ENCODE results near the gene SLC66A2.
"Not testable (repeated sequence)": the region's sequence is repeated elsewhere in the genome, so short reads cannot be mapped to it uniquely, and the experiment has no call there.

Gene SLC66A2

GRCh38 chr18:79879566-79879965, 71.9 kb downstream of the SLC66A2 start:
- DNase-seq (ENCODE audit: low read depth), result no peak

- DNase-seq (ENCODE audit: low read depth), result no peak
Measured at GRCh38 chr18:79878741-79879378, 72.6 kb downstream of the SLC66A2 start.

- not testable (repeated sequence) for DNase-seq (ENCODE audit: low read depth)
Measured at GRCh38 chr18:79878246-79878645, 73.2 kb downstream of the SLC66A2 start.

GRCh38 chr18:79877163-79878091, 74.0 kb downstream of the SLC66A2 start:
- DNase-seq (ENCODE audit: low read depth), result no peak

- no peak for DNase-seq (ENCODE audit: low read depth)
Measured at GRCh38 chr18:79876497-79876896, 75.0 kb downstream of the SLC66A2 start.

GRCh38 chr18:79875931-79876461, 75.5 kb downstream of the SLC66A2 start:
- no peak for DNase-seq (ENCODE audit: low read depth)

GRCh38 chr18:79875531-79875919, 75.9 kb downstream of the SLC66A2 start:
- no peak for DNase-seq (ENCODE audit: low read depth)

GRCh38 chr18:79874553-79875530, 76.6 kb downstream of the SLC66A2 start:
- DNase-seq (ENCODE audit: low read depth), result no peak

GRCh38 chr18:79873449-79874110, 77.9 kb downstream of the SLC66A2 start:
- DNase-seq (ENCODE audit: low read depth), result no peak

- DNase-seq (ENCODE audit: low read depth), result no peak
Measured at GRCh38 chr18:79872527-79873444, 78.7 kb downstream of the SLC66A2 start.

GRCh38 chr18:79871481-79872091, 79.9 kb downstream of the SLC66A2 start:
- DNase-seq (ENCODE audit: low read depth), result no peak

- no peak for DNase-seq (ENCODE audit: low read depth)
Measured at GRCh38 chr18:79871026-79871390, 80.4 kb downstream of the SLC66A2 start.

GRCh38 chr18:79870301-79871025, 81.0 kb downstream of the SLC66A2 start:
- no peak for DNase-seq (ENCODE audit: low read depth)

GRCh38 chr18:79869591-79870300, 81.7 kb downstream of the SLC66A2 start:
- DNase-seq (ENCODE audit: low read depth), result no peak

- no peak for DNase-seq (ENCODE audit: low read depth)
Measured at GRCh38 chr18:79868811-79869541, 82.5 kb downstream of the SLC66A2 start.

- DNase-seq (ENCODE audit: low read depth), result no peak
Measured at GRCh38 chr18:79868168-79868784, 83.2 kb downstream of the SLC66A2 start.

- no peak for DNase-seq (ENCODE audit: low read depth)
Measured at GRCh38 chr18:79867666-79868065, 83.8 kb downstream of the SLC66A2 start.
